ENCODE results near the gene PTPRK.
"Not testable (repeated sequence)": the region's sequence is repeated elsewhere in the genome, so short reads cannot be mapped to it uniquely, and the experiment has no call there.

Gene PTPRK

GRCh38 chr6:128487746-128488145, 32.7 kb downstream of the PTPRK start:
- no peak for DNase-seq

- DNase-seq, result no peak
Observed at GRCh38 chr6:128487055-128487454, 33.3 kb downstream of the PTPRK start.

- DNase-seq, result not testable (repeated sequence)
Observed at GRCh38 chr6:128486580-128486979, 33.8 kb downstream of the PTPRK start.

- no peak for DNase-seq
Observed at GRCh38 chr6:128483472-128484135, 36.8 kb downstream of the PTPRK start.

- no peak for DNase-seq
Observed at GRCh38 chr6:128482642-128483041, 37.8 kb downstream of the PTPRK start.

- DNase-seq, result no peak
Observed at GRCh38 chr6:128479991-128480390, 40.4 kb downstream of the PTPRK start.

- no peak for DNase-seq
Observed at GRCh38 chr6:128479048-128479666, 41.2 kb downstream of the PTPRK start.

GRCh38 chr6:128478230-128479047, 42.0 kb downstream of the PTPRK start:
- no peak for DNase-seq

GRCh38 chr6:128474933-128475332, 45.5 kb downstream of the PTPRK start:
- no peak for DNase-seq

GRCh38 chr6:128474481-128474880, 45.9 kb downstream of the PTPRK start:
- DNase-seq, result no peak

- no peak for DNase-seq
Observed at GRCh38 chr6:128471907-128472306, 48.5 kb downstream of the PTPRK start.

- DNase-seq, result no peak
Observed at GRCh38 chr6:128465368-128466343, 54.7 kb downstream of the PTPRK start.

GRCh38 chr6:128464790-128465189, 55.6 kb downstream of the PTPRK start:
- DNase-seq, result no peak

- DNase-seq, result no peak
Observed at GRCh38 chr6:128463942-128464341, 56.5 kb downstream of the PTPRK start.

GRCh38 chr6:128461501-128461900, 58.9 kb downstream of the PTPRK start:
- no peak for DNase-seq

GRCh38 chr6:128456510-128457230, 63.7 kb downstream of the PTPRK start:
- no peak for DNase-seq

- DNase-seq, result no peak
Observed at GRCh38 chr6:128455959-128456358, 64.4 kb downstream of the PTPRK start.

GRCh38 chr6:128452713-128453112, 67.7 kb downstream of the PTPRK start:
- DNase-seq, result no peak

- no peak for DNase-seq
Observed at GRCh38 chr6:128446497-128446896, 73.9 kb downstream of the PTPRK start.

- DNase-seq, result no peak
Observed at GRCh38 chr6:128443553-128443952, 76.8 kb downstream of the PTPRK start.

GRCh38 chr6:128439627-128440026, 80.8 kb downstream of the PTPRK start:
- no peak for DNase-seq

- no peak for DNase-seq
Observed at GRCh38 chr6:128438393-128438792, 82.0 kb downstream of the PTPRK start.

Data from stimulated activated CD4-positive, alpha-beta T cell treated with anti-CD3 and anti-CD28 coated beads, Interleukin-1b, Interleukin-23, amount 100 ng/mL, for 48 hours (primary cell).